NCI-H1105 (cell line): Measurements from ENCODE around the gene GRK6.

ENCODE experiments used
- DNase-seq: peaks from one replicate; lab custom pipeline; 2025; lab: John Stamatoyannopoulos, UW

The GRK6 gene

GRCh38 chr5:177427211-177427822, 841 bp downstream of the GRK6 start:
- no peak for DNase-seq

- no peak for DNase-seq
Observed at GRCh38 chr5:177427919-177428573, 1.6 kb downstream of the GRK6 start.

GRCh38 chr5:177428574-177429217, 2.2 kb downstream of the GRK6 start:
- no peak for DNase-seq

GRCh38 chr5:177429248-177430040, 3.0 kb downstream of the GRK6 start:
- no peak for DNase-seq

- no peak for DNase-seq
Observed at GRCh38 chr5:177430140-177430951, 3.9 kb downstream of the GRK6 start.

- DNase-seq: no peak
Observed at GRCh38 chr5:177430972-177431316, 4.5 kb downstream of the GRK6 start.

GRCh38 chr5:177431317-177432142, 5.1 kb downstream of the GRK6 start:
- DNase-seq: no peak

GRCh38 chr5:177432143-177432838, 5.8 kb downstream of the GRK6 start:
- no peak for DNase-seq

- DNase-seq: no peak
Observed at GRCh38 chr5:177432839-177433657, 6.6 kb downstream of the GRK6 start.

- DNase-seq: no peak
Observed at GRCh38 chr5:177433658-177434217, 7.3 kb downstream of the GRK6 start.

GRCh38 chr5:177434437-177434836, 8.0 kb downstream of the GRK6 start:
- DNase-seq: no peak

GRCh38 chr5:177434942-177435738, 8.7 kb downstream of the GRK6 start:
- DNase-seq: no peak

- no peak for DNase-seq
Observed at GRCh38 chr5:177435847-177436536, 9.5 kb downstream of the GRK6 start.

GRCh38 chr5:177437623-177438022, 11.1 kb downstream of the GRK6 start:
- no peak for DNase-seq

GRCh38 chr5:177438468-177438867, 12.0 kb downstream of the GRK6 start:
- DNase-seq: no peak

GRCh38 chr5:177439518-177440053, 13.1 kb downstream of the GRK6 start:
- no peak for DNase-seq

GRCh38 chr5:177440211-177440989, 13.9 kb downstream of the GRK6 start:
- no peak for DNase-seq
